Neural cell (in vitro differentiated cells): ENCODE measurements around the gene HSD11B2. TPM values are rescaled to one million over a fixed set of nuclear protein-coding genes. Genes with fewer than 3 reads are reported as not detected.

ENCODE experiments used
- H2AFZ ChIP-seq: fragments of 200-600, 300-800 bp; sonication (generic), shearing (Covaris generic); 2 replicates; pipeline ENCODE4 v1.6.0; 2014; ENCODE audit warnings: low read depth, mild to moderate bottlenecking, antibody characterized with exemption, low read length, moderate library complexity
- H3F3A ChIP-seq: fragments of 200-600 bp; shearing (Covaris generic); 2 replicates; pipeline ENCODE4 v1.6.1; 2016; ENCODE audit warnings: mild to moderate bottlenecking, moderate library complexity, mixed read lengths, antibody characterized with exemption, low read length; ENCODE audit not compliant: insufficient read depth, poor library complexity, severe bottlenecking
- H3K27ac ChIP-seq: fragments of 200-600, 300-800 bp; sonication (generic), shearing (Covaris generic); 2 replicates; pipeline ENCODE4 v1.5.1; 2014; ENCODE audit warnings: mild to moderate bottlenecking, low read length, moderate library complexity
- H3K27me3 ChIP-seq: fragments of 300-800, 200-600 bp; sonication (generic), shearing (Covaris generic); 2 replicates; pipeline ENCODE4 v1.6.0; 2014; ENCODE audit warnings: mild to moderate bottlenecking, low read depth, low read length, moderate library complexity; ENCODE audit not compliant: insufficient read depth
- H3K36me3 ChIP-seq: fragments of 300-800, 200-600 bp; sonication (generic), shearing (Covaris generic); 2 replicates; pipeline ENCODE4 v1.5.1; 2014; ENCODE audit warnings: mild to moderate bottlenecking, antibody characterized with exemption, low read length, moderate library complexity; ENCODE audit not compliant: insufficient read depth
- H3K4me2 ChIP-seq: fragments of 300-800, 200-600 bp; sonication (generic), shearing (Covaris generic); 2 replicates; pipeline ENCODE4 v1.6.0; 2014; ENCODE audit warnings: mild to moderate bottlenecking, low read length
- H3K4me3 ChIP-seq: fragments of 300-800, 200-600 bp; sonication (generic), shearing (Covaris generic); 2 replicates; pipeline ENCODE4 v1.5.1; 2014; ENCODE audit warnings: mild to moderate bottlenecking, low read length, moderate library complexity
- H3K79me2 ChIP-seq: fragments of 200-600 bp; shearing (Covaris generic); replicated peaks from 2 replicates; pipeline ENCODE4 v1.6.0; 2014; ENCODE audit warnings: mild to moderate bottlenecking, low read length, moderate library complexity; ENCODE audit not compliant: insufficient read depth
- H3K9ac ChIP-seq: fragments of 300-800, 200-600 bp; sonication (generic), shearing (Covaris generic); 2 replicates; pipeline ENCODE4 v1.6.1; 2016; ENCODE audit warnings: mild to moderate bottlenecking, low read length, mixed read lengths
- H3K9me2 ChIP-seq: fragments of 200-600 bp; shearing (Covaris generic); 2 replicates; pipeline ENCODE4 v1.6.1; 2016; ENCODE audit warnings: mild to moderate bottlenecking, low read length, mixed read lengths; ENCODE audit not compliant: insufficient read depth
- H3K9me3 ChIP-seq: fragments of 200-600, 300-800 bp; sonication (generic), shearing (Covaris generic); 2 replicates; pipeline ENCODE4 v1.6.1; 2016; ENCODE audit warnings: mild to moderate bottlenecking, mixed run types, low read length, moderate library complexity, mixed read lengths
- H4K20me1 ChIP-seq: fragments of 200-600 bp; shearing (Covaris generic); 2 replicates; pipeline ENCODE4 v1.6.1; 2016; ENCODE audit warnings: mild to moderate bottlenecking, mixed run types; ENCODE audit not compliant: insufficient read depth
- CTCF ChIP-seq: fragments of 450-650 bp; IDR thresholded peaks from 2 replicates; pipeline ENCODE4 v1.5.1; 2014; ENCODE audit warnings: antibody characterized with exemption, mild to moderate bottlenecking, moderate library complexity; ENCODE audit not compliant: poor library complexity, severe bottlenecking
- EP300 ChIP-seq: fragments of 450-650 bp; conservative IDR thresholded peaks from 2 replicates; pipeline ENCODE4 v1.6.1; 2014; ENCODE audit warnings: antibody characterized with exemption, mild to moderate bottlenecking, moderate library complexity; ENCODE audit not compliant: poor library complexity, severe bottlenecking
- EZH2 ChIP-seq: fragments of 200-600, 300-800 bp; shearing (Covaris generic), sonication (generic); IDR thresholded peaks from 2 replicates; pipeline ENCODE4 v1.6.1; 2014; ENCODE audit warnings: antibody characterized with exemption, low read length, borderline replicate concordance, mild to moderate bottlenecking; ENCODE audit not compliant: insufficient read depth, poor library complexity, severe bottlenecking
- MXI1 ChIP-seq: fragments of 450-650 bp; conservative IDR thresholded peaks from 2 replicates; pipeline ENCODE4 v1.6.1; 2014; ENCODE audit warnings: antibody characterized with exemption, mild to moderate bottlenecking; ENCODE audit not compliant: poor library complexity, severe bottlenecking
- POLR2AphosphoS5 ChIP-seq: IDR thresholded peaks from 2 replicates; pipeline ENCODE4 v1.6.1; 2012
- RAD21 ChIP-seq: fragments of 450-650 bp; conservative IDR thresholded peaks from 2 replicates; pipeline ENCODE4 v1.6.1; 2014; ENCODE audit warnings: antibody characterized with exemption, mild to moderate bottlenecking, moderate library complexity
- REST ChIP-seq: IDR thresholded peaks from 2 replicates; pipeline ENCODE4 v1.6.1; 2012; ENCODE audit warnings: borderline replicate concordance
- SMC3 ChIP-seq: fragments of 450-650 bp; conservative IDR thresholded peaks from 2 replicates; pipeline ENCODE4 v1.6.1; 2014; ENCODE audit warnings: antibody characterized with exemption, mild to moderate bottlenecking, moderate library complexity; ENCODE audit not compliant: poor library complexity
- polyA plus RNA-seq: library from polyadenylated mRNA; depleted of rRNA; stranded (reverse); fragments of >200 nt; gene quantifications from 2 replicates; pipeline ENCODE4 v1.2.3, GENCODE V29; 2014

The HSD11B2 gene
- polyA plus RNA-seq, 1 donor from 2014 or later = 0.24 TPM

- no peak for TF ChIP-seq REST
These were observed 14.6 kb downstream of the HSD11B2 start (continued) for GRCh38 chr16:67445441-67445912.

- Histone ChIP-seq H3K79me2 (no peaks in the 10 kb centered on the region), H3K4me3 (no peak overlapping the region), H3F3A (no peaks in the 10 kb centered on the region), H3K9me2 (no peaks in the 10 kb centered on the region), H3K9ac (no peak overlapping the region), H2AFZ (no peak overlapping the region), H3K4me2 (no peak overlapping the region), H3K27ac (no peak overlapping the region), H4K20me1 (no peaks in the 10 kb centered on the region), H3K9me3 (no peaks in the 10 kb centered on the region), H3K36me3 (no peaks in the 10 kb centered on the region), H3K27me3 (no peaks in the 10 kb centered on the region)
- TF ChIP-seq CTCF (no peak), RAD21 (no peak), MXI1 (no peak), EP300 (no peak)
These were observed 15.3 kb downstream of the HSD11B2 start for GRCh38 chr16:67445913-67446907.

GRCh38 chr16:67446968-67447507 is 16.1 kb downstream of the HSD11B2 start:
- Histone ChIP-seq H3K79me2 (no peaks in the 10 kb centered on the region), H3F3A (no peaks in the 10 kb centered on the region), H3K9ac (no peak overlapping the region), H2AFZ (no peak overlapping the region), H3K9me3 (no peaks in the 10 kb centered on the region), H3K4me3 (no peak overlapping the region), H3K36me3 (no peaks in the 10 kb centered on the region), H3K4me2 (no peak overlapping the region), H3K27me3 (no peaks in the 10 kb centered on the region), H4K20me1 (no peaks in the 10 kb centered on the region), H3K27ac (no peak overlapping the region), H3K9me2 (no peaks in the 10 kb centered on the region)
- TF ChIP-seq REST (no peak), POLR2AphosphoS5 (no peak), EZH2 (no peak), EP300 (no peak), MXI1 (no peak), SMC3 (no peak), RAD21 (no peak)
